GM18861 (cell line): ENCODE data around the gene NFKB1.
A peak's percentile ranks its signal among the peaks of the same experiment; 100 is the strongest.

ENCODE experiments used
- ATAC-seq: cut with Tn5 transposase; IDR thresholded peaks from one replicate; pipeline ENCODE4 v1.9.1; 2021; ENCODE audit not compliant: unreplicated experiment

The NFKB1 gene

DNA sequence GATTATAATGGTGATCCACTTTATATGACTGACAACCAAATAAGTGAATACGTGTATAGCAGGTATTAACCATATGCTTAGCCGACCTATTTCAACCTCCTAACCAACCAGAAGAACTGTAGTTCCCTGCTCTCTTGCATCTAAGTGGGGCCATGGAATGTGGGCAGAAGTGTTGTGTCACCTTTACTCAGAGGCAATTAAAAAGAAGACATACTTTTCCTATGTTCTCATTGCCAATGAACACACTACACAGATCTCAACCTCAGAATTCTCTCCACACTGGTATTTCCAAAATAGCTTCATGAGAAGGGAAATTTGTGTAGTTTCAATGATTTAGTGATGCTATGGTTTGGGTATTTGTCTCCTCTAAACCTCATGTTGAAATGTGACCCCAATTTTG lies 3.2 kb upstream of the NFKB1 start:
- ATAC-seq, result no peak

- ATAC-seq, result peak; percentile 28
These were observed 835 bp upstream of the NFKB1 start for GRCh38 chr4:102500352-102500695.

GRCh38 chr4:102501447-102501696 lies 213 bp downstream of the NFKB1 start:
- peak; percentile 23 for ATAC-seq

DNA sequence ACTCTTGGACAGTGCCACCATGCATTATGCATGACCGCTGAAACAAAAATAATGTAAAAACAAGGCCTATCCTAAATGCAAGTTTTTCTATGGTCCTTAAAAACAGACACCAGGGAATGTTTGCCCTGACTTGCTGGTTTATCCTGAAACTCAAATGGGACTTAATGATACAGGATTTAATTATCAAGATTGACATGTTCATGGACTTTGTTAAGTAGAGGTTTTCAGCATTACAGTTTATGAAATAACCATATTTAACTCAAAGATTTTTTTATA lies 1.3 kb downstream of the NFKB1 start:
- no peak for ATAC-seq

DNA sequence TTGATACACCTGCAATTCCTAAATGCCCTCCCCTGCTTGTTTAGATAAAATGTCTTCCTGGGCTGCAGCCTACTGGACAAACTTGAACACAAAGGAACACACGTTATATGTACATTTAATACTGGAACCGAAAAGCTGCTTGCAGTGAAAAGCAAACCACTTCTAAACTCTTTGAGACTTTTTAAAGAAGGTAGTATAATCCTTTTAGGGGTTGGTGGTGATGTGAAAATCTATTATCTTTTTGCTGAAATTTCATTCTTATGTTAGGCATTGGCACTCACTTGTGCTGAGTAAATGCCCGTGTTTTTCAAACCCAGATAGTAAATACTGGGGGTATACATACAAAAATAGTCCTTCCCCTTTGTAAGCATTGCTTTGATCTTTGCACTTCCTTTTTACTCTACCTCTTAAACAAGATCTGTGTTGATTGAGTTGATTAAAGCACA lies 2.2 kb downstream of the NFKB1 start:
- ATAC-seq, result no peak

- ATAC-seq, result no peak
These were observed 3.0 kb downstream of the NFKB1 start for GRCh38 chr4:102503831-102504786.

DNA sequence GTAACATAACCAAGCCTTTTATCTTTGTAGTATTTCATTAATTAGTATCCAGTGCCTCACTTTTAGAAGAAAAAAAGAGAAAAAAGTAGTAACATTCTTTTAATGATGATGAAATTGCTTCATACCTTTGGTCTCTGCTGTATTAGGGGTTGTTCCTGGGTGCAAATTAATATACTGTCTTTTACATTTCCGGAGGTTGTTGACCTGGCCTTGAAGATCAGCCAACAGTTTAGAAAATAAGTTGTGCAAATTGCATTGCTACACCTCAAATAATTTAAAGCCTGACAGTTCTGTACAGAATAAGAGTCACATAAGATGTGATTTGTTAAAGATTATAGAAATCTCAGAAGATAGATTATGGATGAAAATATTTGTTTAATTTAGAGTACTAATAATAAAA lies 3.8 kb downstream of the NFKB1 start:
- ATAC-seq, result no peak

DNA sequence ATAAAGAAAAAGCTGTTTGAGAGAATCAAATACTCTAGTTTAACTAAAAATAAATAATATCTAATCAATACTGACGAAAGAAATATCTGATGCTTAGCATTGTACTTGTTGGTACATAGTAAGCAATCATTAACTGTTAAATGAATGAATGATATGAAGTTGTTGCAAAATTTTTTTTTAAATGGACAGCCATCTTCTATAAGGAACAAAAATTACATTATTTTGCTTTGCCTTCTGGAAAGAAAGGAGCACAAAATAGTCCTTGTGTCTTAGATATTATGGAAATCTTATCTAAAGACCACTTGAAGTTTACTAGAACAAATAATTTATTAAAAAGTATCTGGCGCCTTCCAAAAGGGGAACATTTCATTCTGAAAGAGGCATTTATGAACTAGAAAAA lies 4.5 kb downstream of the NFKB1 start:
- ATAC-seq, result no peak

- ATAC-seq, result no peak
These were observed 5.4 kb downstream of the NFKB1 start for GRCh38 chr4:102506523-102506922.

GRCh38 chr4:102511830-102512605 lies 10.9 kb downstream of the NFKB1 start:
- ATAC-seq, result no peak

DNA sequence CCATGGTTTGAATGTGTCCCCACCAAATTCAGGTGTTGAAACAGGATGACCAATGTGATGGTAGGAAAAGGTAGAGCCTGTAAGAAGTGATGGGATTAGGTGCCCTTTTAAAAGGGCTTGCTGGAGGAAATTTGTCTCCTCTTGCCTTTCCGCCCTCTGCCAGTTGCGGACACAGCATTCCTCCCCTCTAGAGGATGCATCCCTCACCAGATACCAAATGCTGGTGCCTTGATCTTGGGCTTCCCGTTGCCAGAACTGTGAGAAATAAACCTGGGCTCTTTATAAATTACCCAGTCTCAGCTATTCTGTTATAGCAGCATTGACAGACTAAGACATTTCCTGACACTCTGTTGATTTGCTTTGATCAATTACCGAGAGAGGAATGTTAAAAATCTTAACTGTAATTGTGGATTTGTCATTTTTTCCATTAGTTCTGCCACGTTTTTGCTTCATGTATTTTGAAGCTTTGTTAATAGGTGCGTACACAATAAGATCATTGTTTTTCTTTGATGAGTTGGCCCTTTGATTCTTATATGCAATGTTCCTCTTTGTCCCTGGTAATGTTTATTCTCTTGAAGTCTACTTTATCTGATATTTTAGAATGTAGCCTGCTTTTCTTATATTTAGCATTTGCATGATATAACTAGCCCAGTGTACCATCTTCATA lies 13.3 kb downstream of the NFKB1 start:
- no peak for ATAC-seq

DNA sequence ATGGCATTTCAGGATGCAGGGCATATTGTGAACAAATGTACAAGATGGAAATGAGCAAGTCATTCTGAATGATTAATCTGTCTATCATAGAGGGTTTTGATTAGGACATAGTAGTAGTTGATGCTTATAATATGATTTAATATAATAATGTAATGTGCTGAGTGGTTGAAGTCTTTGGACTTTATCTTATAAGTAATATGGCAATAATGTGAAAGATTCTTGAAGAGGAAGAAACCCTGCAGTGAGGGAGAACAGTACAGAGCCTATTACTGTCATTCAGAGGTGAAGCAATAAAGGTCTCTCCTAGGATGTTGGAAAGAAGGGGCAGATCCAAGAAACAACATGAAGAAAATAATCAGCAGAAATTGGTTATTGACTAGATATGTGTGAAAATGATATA lies 16.6 kb downstream of the NFKB1 start:
- ATAC-seq, result no peak

DNA sequence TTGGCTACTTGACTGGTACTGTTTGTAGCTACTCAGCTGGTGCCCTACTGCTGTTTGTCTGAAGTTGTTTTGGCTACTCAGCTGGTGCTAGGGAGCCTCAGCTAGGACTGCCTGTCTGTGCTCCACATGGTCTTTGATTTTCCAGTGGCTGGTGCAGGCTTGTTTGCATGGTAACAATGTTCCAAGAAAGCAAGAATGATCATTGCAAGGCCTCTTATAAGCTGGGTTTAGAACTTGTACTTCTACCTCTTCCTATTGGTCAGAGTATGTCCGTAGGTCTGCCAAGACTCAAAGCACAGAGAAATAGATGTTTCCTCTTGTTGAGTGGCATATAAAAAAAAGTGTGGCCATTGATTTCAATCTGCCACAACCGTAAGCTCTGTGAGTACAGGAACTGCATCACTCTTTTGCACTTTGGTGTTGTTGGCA lies 17.6 kb downstream of the NFKB1 start:
- no peak for ATAC-seq

- ATAC-seq, result no peak
These were observed 18.8 kb downstream of the NFKB1 start for GRCh38 chr4:102519925-102520324.

DNA sequence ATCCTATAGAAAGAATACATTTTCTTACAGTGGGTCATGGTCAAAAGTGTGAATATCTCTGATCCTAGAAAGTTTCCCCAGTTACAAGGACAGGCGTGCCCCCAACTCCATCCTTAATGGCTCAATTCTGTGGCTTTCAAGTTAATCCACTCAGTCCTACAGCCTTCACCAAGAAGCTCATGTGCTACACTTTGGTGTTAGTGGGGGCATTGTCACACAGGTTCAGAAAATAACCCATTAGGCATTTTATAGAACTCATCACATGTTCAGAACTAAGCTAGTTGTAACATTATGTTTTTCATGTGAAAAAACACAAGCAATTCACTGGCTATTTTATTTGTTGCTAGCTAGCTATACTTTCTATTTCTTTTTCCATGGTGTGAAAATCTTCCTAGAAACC lies 20.4 kb downstream of the NFKB1 start:
- ATAC-seq, result no peak

DNA sequence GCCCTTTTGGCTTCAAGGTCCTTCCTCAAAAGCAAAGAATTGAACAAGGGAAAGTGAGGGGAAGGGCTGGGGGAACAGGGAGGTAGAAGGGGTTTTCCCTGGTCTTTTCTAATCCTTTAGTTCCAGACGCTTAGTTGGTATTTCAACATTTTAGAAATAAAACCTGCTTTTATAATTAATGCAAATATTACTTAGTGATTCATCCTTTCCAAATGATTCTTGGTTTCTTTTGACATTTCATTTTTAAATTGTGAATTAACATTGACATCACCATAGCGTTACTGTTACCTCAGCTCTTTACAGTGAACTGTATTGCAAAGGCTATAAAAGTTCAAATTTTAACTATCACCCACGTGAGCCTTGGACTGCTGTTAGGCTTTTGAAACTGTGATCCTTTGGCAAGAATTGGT lies 20.9 kb downstream of the NFKB1 start:
- no peak for ATAC-seq

GRCh38 chr4:102524691-102525090 lies 23.5 kb downstream of the NFKB1 start:
- no peak for ATAC-seq

DNA sequence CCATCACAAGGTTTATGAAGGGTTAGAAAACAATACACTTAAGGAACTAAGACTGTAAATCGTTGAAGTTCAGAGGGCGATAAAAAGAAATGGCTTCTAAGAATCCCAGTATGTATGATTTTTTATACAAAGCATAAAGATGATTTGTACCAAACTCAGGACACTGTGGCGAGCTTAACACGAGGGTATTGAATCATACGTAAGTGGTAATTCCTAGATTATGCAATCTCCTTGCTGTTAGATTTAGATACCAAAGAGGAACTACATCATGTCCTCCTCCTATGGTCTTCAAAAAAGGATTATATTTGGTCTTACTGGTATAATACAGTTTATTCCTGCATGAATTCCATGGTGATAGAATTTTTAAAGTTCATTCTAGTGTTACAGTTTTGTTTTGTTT lies 23.9 kb downstream of the NFKB1 start:
- ATAC-seq, result no peak

- no peak for ATAC-seq
These were observed 24.3 kb downstream of the NFKB1 start for GRCh38 chr4:102525504-102525903.

DNA sequence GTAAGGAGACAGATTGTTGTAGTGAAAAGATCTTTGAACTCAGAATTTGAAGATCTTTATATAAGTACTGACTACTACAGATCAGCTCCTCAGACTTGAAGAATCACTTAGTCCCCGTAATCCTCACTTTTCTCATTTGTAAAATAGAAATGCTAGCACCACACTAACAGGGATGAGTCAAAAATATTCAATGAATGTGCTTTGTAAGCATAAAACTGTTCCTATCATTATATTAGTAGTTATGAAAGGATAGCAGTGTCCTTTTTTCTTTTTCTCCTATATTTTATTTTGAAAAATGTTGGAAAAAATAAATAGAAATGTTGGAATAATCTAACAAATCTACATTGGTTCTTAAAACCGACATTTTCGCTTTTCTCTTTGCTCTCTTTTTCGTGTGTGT lies 25.4 kb downstream of the NFKB1 start:
- no peak for ATAC-seq

DNA sequence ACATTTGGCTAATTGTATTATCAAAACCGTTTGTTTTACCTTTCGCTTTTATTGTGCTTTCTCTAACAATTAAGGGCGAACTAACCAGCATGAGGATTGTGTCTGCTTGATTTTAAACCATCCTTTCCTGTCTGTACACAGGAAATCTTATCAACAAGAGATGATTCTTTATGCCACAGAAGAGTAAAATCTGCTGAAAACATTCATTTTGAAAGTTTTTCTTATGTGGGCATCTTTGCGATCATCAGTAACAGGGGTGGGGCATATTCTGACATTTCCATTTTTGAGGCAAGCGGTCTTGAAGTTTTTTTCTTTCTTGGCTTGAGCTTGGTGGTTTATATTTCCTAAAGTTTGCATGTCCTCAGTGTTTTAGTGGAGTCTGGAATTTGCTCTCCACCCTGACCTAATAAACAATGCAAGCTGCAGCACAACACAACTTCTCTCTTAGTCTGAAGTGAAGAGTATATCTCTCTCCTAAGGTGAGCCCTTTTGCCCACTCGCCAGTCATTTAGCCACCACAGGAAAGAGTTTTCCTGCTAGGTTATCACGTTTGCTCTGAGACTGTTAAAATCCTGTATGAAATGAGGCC lies 26.6 kb downstream of the NFKB1 start:
- ATAC-seq, result no peak

- ATAC-seq, result no peak
These were observed 28.8 kb downstream of the NFKB1 start for GRCh38 chr4:102529977-102530376.
